Stimulated activated CD4-positive, alpha-beta T cell treated with anti-CD3 and anti-CD28 coated beads, Interleukin-15, amount 100 ng/mL, for 48 hours (primary cell): ENCODE results near the gene GLYATL3.
A peak's percentile ranks its signal among the peaks of the same experiment; 100 is the strongest.
"Not testable (repeated sequence)": the region's sequence is repeated elsewhere in the genome, so short reads cannot be mapped to it uniquely, and the experiment has no call there.

Source experiments
- DNase-seq, 2 donors: peaks; one replicate each; pipeline ENCODE4 v3.0.0-alpha.2; 2020; ENCODE audit warnings: low read depth in 2 of 2

Gene GLYATL3

GRCh38 chr6:49499623-49500022 is at the start of gene GLYATL3:
GLYATL3 (plus strand) TSS chr6:49499923; CDS start chr6:49511991, 12,068 bp downstream.
- no peak for DNase-seq

- no peak for DNase-seq
Measured at GRCh38 chr6:49453221-49453620, 46.5 kb upstream of the GLYATL3 start.

- DNase-seq = no peak
Measured at GRCh38 chr6:49454787-49455709, 44.7 kb upstream of the GLYATL3 start.

- DNase-seq = no peak
Measured at GRCh38 chr6:49457771-49458170, 42.0 kb upstream of the GLYATL3 start.

- DNase-seq = no peak
Measured at GRCh38 chr6:49462071-49462470, 37.7 kb upstream of the GLYATL3 start.

GRCh38 chr6:49462599-49462926 is 37.2 kb upstream of the GLYATL3 start:
- DNase-seq = no peak

GRCh38 chr6:49462927-49463611 is 36.7 kb upstream of the GLYATL3 start, which contains the start of the genes CENPQ and MMUT:
CENPQ (plus strand) TSS chr6:49463370; CDS start chr6:49470177, 6,807 bp downstream.
MMUT (minus strand) TSS chr6:49463253; CDS start chr6:49459466, 3,787 bp downstream.
- peak; percentile 83 to 85 for DNase-seq

GRCh38 chr6:49463612-49463967 is 36.1 kb upstream of the GLYATL3 start:
- DNase-seq = no peak

- DNase-seq = no peak
Measured at GRCh38 chr6:49464691-49465090, 35.0 kb upstream of the GLYATL3 start.

GRCh38 chr6:49468042-49468441 is 31.7 kb upstream of the GLYATL3 start:
- DNase-seq = no peak

GRCh38 chr6:49476564-49476963 is 23.2 kb upstream of the GLYATL3 start:
- not testable (repeated sequence) for DNase-seq

GRCh38 chr6:49479308-49479970 is 20.3 kb upstream of the GLYATL3 start:
- DNase-seq = no peak

- not testable (repeated sequence) for DNase-seq
Measured at GRCh38 chr6:49481846-49482245, 17.9 kb upstream of the GLYATL3 start.

GRCh38 chr6:49483380-49483779 is 16.3 kb upstream of the GLYATL3 start:
- DNase-seq = not testable (repeated sequence)

GRCh38 chr6:49490633-49491032 is 9.1 kb upstream of the GLYATL3 start:
- DNase-seq = no peak

GRCh38 chr6:49497304-49497703 is 2.4 kb upstream of the GLYATL3 start:
- no peak for DNase-seq

GRCh38 chr6:49499126-49499525 is 597 bp upstream of the GLYATL3 start:
- no peak for DNase-seq

GRCh38 chr6:49504666-49505065 is 4.9 kb downstream of the GLYATL3 start:
- no peak for DNase-seq

GRCh38 chr6:49506569-49507111 is 6.9 kb downstream of the GLYATL3 start:
- no peak for DNase-seq

- no peak for DNase-seq
Measured at GRCh38 chr6:49509342-49509741, 9.6 kb downstream of the GLYATL3 start.

- no peak for DNase-seq
Measured at GRCh38 chr6:49513153-49513989, 13.6 kb downstream of the GLYATL3 start.
